NCI-H1436 (cell line): Measurements from ENCODE around the gene PBRM1.
"Not testable (repeated sequence)": the region's sequence is repeated elsewhere in the genome, so short reads cannot be mapped to it uniquely, and the experiment has no call there.

Experiments
- DNase-seq: peaks from one replicate; lab custom pipeline; 2025; lab: John Stamatoyannopoulos, UW

The PBRM1 gene

GRCh38 chr3:52536369-52537164 is 149.1 kb downstream of the PBRM1 start, which contains the start of gene UQCC5:
UQCC5 (plus strand) TSS chr3:52536605; CDS start chr3:52536756, 151 bp downstream.
- DNase-seq = peak; percentile 86

GRCh38 chr3:52536112-52536368 is 149.7 kb downstream of the PBRM1 start:
- DNase-seq = no peak

- DNase-seq = no peak
These were observed 150.2 kb downstream of the PBRM1 start for GRCh38 chr3:52535411-52536111.

- peak; percentile 9 for DNase-seq
These were observed 151.2 kb downstream of the PBRM1 start for GRCh38 chr3:52534281-52535183.

DNA sequence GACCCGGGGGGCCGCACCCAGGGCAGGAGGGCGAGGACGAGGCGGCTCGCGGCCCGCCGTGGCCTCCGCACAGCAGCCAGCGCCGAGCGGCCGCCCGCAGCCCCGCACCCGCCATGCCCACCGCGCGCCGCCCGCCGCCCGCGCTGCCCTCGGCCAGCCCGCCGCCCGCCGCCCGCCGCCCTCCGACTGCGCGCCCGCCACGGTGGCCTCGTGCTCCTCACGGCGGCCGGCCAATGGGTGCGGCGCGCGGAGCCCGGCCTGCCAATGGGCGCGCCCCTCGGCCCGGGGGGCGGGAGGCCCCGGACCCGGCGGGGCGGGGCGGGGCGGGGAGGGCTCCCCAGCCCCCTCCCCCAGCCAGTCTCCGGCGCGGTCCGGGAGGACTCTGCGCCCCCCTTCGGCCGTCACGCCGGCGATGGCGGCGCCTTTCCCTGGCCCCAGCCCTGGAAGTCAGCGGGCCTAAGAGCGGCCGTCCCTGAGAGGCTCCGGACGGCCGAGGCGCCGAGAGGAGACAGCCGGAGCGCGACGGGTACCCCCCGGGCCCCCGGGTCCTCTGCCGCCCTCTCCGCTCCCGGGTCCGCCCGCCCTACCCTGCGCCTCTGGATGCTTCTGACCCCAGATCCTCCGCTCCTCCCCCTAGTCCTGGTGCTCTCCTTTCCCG is 152.0 kb downstream of the PBRM1 start, which contains the start of gene NT5DC2:
Gene NT5DC2, minus strand, starts transcription at position 235 of the 658 bp plus-strand sequence. Its CDS starts 120 bp downstream, at position 115.
- peak; percentile 39 for DNase-seq

DNA sequence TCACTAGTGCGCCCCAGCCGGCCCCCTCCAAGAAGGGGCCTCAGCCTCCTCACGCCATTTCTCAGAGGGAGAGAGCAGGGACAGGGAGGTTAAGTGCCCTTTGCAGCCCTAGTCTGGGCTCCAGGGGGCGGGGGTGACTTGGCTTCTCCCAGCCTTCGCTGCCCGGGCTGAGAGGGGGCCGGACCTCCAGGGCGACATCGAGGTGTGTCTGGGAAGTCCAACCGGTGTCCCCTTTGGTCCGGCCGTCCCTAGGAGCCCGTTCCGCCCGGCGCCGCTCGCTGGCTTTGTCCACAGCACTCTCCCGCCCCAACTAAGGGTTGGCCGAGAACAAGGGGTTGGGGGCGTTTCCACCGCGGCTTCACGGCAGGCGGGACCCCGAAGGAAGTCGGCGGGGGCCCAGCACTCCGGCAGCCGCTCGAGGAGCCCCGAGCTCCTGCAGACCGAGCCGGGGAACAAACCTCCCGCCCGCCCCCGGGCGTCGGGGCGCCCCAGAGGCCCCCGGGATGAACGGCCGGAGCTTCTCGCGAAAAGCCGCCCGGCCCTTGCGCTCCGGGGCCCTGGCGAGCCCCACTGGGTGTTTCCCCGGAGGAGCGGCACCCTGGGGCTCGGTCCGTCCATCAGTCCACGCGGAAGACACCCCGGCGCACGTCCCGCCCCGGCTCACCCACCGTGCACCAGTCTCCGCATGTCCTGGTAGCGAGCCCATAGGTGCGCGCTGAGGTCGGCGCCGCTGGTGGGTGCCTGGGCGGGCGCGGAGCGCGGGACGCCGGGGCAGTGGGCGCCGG is 152.7 kb downstream of the PBRM1 start:
- no peak for DNase-seq

DNA sequence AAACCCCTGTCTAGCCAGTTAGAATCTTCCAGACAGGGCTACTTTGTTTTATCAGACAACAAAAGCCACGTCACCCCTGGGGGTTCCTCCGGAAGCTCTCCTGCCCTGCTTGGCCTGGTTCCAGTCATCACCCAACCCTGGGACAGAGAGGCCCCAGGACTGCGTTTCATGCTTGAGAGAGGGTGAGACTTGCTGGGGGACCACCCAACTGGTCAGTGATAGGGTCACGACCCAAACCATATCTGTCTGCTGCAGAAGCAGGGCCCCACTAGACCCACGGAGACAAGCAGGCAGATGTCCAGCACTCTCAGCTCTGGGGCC is 153.2 kb downstream of the PBRM1 start:
- DNase-seq = no peak

DNA sequence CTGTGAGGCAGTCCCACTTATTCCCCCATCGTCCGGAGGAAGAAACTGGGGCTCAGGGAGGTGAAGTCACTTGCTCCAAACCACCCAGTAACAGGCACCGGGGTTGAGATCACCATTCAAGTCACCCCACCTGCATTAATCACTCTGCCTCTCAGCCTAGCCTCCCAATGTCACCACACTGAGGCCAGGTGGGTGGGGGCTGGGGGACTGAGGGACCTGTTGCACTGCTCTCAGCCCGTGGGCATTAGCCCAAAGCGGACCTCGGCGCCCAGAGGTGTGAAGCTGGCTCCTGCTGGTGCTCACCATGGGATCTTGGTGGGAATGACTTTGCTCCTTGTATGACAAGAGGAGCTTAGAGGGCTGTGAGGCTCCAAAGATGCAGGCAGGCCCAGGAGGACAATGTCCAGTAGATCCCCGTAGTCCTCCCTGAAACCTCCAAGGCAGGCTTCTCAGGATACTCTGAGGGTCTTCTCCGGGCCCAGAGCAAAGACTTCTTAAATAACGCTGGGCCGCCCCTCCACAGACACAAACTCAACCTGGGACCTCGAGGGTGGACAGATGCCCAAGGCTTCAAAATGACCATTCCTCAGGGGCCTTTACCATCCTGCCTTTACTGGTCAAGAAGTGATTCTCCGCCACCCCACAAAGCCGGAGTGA is 153.7 kb downstream of the PBRM1 start:
- no peak for DNase-seq

GRCh38 chr3:52530918-52531826 is 154.5 kb downstream of the PBRM1 start:
- no peak for DNase-seq

DNA sequence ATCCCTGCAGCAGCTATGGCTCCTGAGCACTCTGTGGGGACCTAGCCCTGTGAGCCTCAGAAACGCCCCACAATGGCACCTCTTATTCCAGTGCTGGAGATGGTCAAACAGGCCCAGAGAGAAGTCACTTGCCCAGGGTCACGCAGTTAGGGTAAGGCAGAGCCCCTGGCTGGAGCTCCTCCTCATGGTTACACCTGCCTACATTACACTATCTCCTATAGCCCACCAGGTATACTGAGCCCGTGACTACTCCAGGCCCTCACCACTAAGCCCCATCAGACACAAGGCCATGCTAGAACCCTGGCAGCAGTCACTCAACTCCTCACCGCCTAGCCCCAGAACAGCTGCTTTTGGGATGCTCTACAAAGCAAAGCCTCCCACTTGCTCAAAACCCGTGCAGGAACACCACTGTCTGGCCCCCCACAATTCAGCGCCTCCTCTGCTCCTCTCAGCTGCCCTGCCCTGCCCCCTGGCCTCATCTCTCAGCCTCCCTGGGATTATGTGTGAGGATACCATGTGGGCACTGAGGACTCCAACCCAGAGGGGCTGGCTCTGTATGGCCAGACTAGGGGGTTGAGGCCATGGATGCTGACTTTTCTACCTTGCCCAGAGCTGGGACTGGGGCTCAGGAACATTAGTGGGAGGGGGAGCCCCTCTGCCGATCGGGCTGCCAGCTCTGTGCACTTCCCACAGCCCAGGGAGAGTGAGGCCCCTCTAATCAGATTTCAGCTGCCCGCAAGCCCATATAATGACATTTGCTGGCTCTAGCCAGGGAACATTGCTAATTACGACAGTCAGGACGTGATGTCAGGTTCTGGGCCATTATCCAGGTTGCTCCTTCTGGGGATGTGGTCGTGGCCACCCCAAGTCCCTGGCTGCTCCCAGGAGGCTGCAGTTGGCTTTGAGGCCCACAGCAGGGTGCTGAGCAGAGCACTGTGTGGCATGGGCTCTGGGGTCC is 156.1 kb downstream of the PBRM1 start:
- no peak for DNase-seq

GRCh38 chr3:52528586-52529375 is 156.9 kb downstream of the PBRM1 start:
- DNase-seq = no peak

- DNase-seq = no peak
These were observed 157.8 kb downstream of the PBRM1 start for GRCh38 chr3:52527732-52528585.

GRCh38 chr3:52527039-52527731 is 158.5 kb downstream of the PBRM1 start:
- DNase-seq = no peak

DNA sequence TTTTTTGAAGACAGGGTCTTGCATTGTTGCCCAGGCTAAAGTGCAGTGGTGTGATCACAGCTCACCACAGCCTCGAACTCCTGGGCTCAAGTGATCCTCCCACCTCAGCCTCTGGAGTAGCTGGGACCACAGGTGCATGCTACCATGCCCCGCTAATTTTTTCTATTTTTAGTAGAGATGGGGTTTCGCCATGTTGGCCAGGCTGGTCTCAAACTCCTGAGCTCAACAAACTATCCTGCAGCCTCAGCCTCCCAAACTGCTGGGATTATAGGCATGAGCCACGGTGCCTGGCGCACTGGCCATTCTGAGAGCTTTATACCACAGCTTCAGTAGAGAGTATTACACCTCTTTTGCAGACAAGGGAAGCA is 159.1 kb downstream of the PBRM1 start:
- not testable (repeated sequence) for DNase-seq

GRCh38 chr3:52525680-52526561 is 159.8 kb downstream of the PBRM1 start:
- no peak for DNase-seq
